Activated T-cell treated with anti-CD3 and anti-CD28 coated beads for 1 hour (primary cell): ENCODE measurements around the gene LHPP.

ENCODE experiments used
- DNase-seq: peaks from one replicate; pipeline ENCODE4 v3.0.0-alpha.2; 2020; ENCODE audit warnings: low read depth

Gene LHPP

GRCh38 chr10:124659380-124659779 is 197.8 kb downstream of the LHPP start:
- no peak for DNase-seq

- DNase-seq = no peak
Observed at GRCh38 chr10:124660404-124661125, 198.9 kb downstream of the LHPP start.

DNA sequence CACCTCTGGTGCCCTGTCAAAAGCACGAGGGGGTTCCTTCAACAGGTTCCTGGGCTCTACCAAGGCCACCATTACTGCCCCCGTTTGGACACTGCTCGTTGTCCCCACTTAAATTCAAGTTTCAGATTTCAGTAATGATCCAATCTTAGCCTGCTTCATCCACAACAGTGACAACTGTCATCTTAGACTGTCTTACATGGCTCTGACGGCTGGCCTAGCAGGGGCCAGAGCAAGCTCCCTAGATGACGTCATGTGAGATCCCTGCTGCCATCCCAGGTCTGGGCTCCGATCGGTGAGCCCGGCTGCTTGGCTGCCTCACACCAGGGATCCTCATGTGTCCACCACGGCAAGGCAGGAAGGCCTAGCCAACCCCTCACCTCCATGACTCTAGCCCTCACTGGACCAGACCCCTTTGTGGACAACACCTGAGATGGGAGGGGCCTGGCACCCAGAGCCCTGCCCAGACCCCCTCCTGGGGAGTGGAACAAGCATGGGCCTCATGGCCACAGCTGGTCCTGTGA is 200.1 kb downstream of the LHPP start:
- DNase-seq = no peak

DNA sequence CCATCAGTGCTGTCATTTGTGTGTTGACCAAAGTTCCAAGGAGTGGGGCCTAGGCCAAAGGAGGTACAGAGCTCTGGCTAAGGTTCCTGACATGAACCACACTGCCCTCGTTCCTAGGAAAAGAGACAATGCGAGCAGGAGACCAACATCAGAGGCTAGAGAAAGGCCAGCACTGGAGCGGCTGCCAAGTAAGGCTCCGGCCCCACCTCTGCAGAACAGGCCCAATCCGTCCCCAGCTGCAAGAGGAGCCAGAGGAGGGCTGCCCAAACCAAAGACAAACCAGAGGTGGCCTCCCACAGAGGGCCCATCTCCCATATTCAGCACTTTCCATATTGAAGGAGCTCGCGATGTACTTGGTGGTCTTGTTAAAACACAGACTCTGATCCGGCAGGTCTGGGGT is 201.6 kb downstream of the LHPP start:
- DNase-seq = no peak
